Activated CD4-positive, alpha-beta T cell treated with anti-CD3 and anti-CD28 coated beads, Interleukin-10, Interleukin-2, amounts not matched to agents 100 ng/mL and 50 ng/mL, durations not matched to agents 16 hours and 8 hours (primary cell): ENCODE data around the gene NLGN1.
"Not testable (repeated sequence)": the region's sequence is repeated elsewhere in the genome, so short reads cannot be mapped to it uniquely, and the experiment has no call there.

ENCODE experiments used
- DNase-seq: peaks from one replicate; pipeline ENCODE4 v3.0.0-alpha.2; 2020

NLGN1 gene

DNA sequence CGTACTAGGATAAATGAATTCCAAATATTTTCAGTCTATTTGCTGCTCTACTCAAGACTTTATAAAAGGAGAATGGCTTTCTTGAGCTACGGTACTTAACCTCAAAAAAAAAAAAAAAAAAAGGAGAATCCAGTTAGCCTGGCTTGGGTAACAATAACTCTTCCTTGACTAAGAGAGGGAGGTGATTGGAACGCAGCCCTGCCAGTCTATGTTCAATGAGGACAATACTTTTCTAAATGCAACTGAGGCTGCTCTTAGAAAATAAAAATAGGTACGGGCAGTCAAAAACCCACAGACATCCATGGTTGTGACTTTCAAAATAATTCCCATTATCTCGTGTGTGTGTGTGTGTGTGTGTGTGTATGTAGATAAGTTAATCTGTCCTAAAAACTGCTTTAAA is 799.9 kb downstream of the NLGN1 start:
- DNase-seq = no peak

DNA sequence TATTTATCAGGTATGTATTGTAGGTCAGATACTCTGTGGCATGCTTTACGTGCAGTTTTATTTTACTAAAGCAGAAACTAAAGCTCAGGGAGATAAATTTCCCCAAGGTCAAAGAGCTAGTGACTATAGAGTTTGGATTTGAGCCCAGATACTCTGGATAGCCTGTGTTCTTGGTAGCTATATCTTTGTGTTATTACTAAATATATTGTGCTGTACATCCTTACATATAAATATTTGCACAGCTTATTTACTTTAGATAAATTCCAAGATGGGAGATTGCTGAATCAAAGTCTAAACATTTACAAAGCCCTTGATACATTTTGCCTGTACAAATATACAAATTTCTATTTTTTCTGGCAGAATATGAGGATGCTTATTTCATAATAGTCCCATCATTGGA is 800.7 kb downstream of the NLGN1 start:
- DNase-seq = no peak

DNA sequence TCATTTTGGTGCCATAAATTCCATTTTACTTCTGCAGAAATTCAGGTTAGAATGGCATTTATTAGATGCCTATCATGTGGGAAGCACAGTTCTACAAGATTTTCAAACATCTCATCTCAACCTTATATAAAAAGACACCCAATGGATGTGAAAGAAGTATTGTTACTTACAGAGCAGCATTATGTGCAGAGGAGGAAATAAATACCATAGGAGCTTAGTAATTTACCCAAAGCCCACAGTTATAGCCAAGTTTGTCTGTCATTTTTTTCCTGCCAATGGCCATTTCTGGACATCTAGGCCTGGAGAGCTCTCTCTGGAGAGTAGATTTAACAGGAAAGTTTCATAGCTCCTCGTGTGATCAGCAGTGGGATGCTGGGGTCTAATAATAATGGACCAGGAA is 802.2 kb downstream of the NLGN1 start:
- DNase-seq = no peak

DNA sequence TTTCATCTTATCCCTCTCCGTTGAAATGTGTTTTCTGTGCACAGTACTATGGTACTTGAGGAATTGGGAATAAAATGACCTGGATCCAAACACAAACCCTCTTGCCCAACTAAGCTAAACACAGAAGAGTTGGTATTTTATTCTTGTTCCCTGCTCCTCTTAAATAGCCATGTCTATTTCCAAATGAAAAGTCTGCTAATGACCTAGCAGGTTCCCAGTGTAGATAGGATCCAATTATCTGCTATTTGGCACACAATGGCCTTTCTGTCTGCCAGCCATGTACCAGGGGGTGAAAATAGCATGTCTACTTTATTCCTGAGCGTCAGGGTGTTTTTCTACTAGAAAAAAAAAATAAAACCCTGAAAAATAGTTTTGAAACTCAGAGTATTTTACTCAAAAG is 804.6 kb downstream of the NLGN1 start:
- DNase-seq = no peak

DNA sequence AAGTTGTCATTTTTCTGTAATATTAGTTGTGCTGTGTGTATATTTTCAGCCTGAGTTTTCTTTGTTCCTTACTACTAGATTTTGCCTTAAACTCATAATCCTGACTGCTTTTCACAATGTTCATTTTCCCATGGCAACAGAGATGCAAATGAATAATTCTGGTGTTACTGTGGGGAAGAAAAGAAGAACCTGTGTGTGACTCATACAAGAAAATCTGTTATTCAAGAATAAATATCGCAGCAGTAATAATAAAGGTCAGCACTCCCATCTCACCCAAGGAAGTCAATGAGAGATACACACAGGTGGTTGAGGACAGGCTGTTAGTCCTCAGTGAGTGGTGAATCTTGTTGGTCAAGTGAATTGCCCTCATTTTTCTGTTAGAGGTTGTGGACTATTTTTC is 805.0 kb downstream of the NLGN1 start:
- DNase-seq = no peak

DNA sequence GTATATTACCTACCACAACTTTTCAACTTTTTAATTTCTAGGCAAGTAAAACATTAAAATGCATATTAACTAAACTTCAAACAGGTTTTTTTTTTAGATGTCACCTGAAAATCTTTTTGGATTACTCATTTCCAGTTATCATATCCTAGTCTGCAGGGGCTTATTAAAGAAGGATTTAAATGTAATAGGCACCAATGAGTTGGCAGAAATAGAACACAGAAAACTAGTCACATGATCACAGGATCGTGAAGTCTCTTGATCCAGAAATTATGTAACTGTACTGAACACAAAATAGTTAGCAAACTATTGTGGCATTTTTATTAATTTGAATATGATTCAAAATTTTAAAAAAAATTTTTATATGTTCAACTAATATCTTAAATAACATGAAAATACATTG is 807.2 kb downstream of the NLGN1 start:
- no peak for DNase-seq

DNA sequence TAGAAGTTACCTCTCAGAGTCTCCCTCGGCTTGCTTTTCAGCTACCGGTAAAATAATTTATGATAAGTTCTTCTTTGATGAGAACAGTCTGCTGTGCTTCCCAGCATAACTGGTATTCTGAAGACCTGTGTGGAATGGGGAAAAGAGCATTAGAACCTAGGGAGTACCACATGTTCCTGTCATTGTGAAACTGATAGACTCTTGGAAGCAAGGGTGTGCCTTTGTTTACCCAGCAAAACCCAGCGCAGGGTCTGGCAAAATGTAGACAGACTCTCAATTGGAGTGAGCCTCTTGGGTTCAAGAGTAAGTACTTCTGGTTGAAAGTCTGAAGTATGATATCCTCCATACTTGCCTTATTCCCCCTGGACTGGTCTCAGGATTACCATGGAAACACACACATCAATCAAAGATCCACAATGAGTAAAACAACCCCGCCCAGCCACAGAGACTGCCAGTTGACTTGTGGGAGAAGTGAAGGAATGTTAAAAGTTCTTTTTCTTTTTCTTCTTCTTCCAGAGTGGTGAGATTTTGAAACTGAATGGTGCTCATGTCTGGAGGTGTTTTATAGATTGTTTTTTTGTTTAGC is 809.2 kb downstream of the NLGN1 start:
- DNase-seq = no peak

DNA sequence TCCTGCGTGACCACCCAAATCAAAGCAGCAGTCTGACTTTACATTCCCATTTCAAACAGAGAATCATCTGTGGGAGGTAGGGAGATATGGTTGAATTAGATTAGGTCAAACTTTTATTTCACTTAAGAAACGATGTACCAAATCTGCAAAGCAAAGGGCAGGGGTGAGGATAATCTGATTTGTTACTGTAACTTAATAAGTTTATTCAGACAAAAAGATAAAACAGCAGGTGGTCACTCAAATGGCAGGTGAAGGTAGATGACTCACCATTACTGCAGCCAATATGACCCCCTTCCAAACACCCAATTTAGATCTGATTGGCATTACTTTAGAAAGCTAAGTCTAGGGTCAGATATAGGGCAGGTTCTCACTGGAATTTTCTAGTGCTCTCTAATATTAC is 810.6 kb downstream of the NLGN1 start:
- no peak for DNase-seq

DNA sequence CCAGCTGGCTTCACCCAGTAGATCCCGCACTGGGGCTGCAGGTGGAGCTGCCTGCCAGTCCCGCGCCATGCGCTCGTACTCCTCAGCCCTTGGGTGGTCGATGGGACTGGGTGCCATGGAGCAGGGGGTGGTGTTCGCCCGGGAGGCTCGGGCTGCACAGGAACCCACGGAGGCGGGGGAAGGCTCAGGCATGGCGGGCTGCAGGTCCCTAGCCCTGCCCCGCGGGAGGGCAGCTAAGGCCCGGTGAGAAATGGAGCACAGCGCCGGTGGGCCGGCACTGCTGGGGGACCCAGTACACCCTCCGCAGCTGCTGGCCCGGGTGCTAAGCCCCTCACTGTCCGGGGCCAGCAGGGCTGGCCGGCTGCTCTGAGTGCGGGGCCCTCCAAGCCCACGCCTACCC is 814.4 kb downstream of the NLGN1 start:
- not testable (repeated sequence) for DNase-seq

DNA sequence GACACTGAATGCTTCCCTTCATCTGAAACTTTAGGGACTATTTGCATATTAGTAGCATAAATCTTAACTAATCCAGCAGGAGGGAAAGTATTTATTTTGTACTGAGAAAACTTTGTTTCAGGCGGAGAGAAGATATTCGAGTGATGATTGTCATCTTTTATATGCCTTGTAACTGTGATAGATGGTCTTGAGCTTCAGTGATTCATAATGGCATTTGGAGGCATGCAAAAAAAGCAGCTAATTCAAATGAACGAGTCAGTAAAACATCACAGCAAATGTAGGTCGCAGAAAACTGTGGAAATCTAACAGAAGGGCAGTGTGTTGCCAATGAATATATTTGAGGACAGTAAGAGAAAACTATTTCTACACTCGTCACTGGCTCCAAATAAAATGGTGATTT is 817.9 kb downstream of the NLGN1 start:
- no peak for DNase-seq

DNA sequence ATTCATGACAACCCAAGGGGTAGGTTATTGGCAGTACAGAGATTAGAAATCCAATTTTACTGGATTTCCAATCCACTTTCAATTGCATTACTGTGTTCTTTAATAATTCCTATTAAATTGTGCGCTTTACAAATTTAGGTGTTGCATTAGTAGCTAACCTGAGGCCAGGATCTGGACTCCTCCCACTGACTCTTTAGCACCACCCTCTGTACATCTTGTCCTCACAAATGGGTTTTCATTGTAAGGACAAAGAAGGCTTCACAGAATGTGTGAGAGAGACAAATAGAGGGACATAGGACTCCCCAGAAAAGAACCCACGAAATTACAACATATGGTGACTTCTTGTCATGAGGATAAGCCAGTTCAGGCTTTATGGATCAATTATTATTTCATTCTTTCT is 818.5 kb downstream of the NLGN1 start:
- no peak for DNase-seq

DNA sequence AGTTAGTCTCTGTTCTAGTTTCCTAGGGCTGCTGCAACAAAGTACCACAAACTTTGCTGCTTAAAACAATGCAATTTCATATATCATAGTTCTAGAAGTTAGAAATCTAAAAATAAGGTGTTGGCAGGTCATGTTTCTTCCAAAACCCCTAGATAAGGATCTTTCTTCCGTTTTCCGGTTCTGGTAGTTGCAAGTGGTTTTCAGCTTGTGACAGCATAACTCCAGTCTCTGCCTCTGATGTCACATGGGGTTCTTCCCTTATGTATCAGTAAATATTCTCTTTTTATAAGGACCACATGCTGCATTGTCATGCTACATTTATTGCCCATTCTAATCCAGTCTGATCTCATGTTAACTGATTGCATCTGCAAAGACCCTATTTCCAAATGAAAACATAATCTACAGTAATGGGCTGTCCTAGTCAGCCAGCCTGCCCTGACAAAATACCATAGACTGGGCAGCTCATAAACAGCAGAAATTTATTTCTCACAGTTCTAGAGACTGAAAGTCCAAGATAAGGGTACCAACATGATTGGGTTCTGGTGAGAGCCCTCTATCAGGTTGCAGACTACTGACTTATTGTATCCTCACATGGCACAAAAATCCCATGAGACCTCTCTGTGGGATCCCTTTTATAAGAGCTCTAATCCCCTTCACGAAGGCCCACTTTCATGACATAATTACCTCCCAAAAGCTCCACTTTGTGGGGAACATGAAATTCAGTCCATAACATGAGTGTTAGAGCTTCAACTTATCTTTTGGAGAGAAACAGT is 819.6 kb downstream of the NLGN1 start:
- no peak for DNase-seq

DNA sequence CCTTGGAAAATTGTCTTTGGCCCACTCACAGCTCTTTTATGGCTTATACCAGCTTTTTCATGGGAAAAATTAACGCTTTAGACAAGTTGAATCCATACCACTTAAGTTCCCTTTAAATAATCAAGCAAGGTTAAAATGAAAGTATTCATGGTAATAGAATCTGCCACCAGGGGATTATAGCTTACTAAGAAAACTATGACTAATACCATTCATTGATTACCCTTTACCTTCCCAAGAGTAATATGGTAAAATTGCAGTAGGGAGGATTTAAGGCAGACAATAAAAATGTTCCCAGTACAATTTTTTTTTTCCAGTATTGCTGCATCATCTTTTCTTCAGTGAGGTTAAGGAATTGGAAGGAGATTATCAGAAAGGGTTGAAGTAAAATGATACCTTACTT is 820.5 kb downstream of the NLGN1 start:
- DNase-seq = no peak

DNA sequence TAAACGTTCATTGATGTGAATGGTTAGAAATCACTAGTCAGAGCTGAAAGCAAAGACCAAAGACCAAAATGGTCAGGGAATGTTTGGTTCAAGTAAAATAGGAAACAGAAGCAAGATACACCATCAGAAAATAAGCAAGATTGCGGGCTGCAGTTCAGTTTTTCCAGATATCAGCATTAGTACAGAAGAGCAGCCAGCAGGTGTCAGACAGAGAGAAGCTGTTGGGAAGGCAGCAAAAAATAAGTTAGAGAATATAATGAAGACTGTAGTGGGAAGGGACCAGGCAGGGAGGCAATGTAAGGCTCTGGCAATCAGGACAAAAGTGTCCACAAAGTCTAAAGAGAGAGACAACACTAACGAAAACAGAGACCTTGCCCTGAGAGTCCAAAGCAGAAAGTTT is 822.2 kb downstream of the NLGN1 start:
- no peak for DNase-seq

DNA sequence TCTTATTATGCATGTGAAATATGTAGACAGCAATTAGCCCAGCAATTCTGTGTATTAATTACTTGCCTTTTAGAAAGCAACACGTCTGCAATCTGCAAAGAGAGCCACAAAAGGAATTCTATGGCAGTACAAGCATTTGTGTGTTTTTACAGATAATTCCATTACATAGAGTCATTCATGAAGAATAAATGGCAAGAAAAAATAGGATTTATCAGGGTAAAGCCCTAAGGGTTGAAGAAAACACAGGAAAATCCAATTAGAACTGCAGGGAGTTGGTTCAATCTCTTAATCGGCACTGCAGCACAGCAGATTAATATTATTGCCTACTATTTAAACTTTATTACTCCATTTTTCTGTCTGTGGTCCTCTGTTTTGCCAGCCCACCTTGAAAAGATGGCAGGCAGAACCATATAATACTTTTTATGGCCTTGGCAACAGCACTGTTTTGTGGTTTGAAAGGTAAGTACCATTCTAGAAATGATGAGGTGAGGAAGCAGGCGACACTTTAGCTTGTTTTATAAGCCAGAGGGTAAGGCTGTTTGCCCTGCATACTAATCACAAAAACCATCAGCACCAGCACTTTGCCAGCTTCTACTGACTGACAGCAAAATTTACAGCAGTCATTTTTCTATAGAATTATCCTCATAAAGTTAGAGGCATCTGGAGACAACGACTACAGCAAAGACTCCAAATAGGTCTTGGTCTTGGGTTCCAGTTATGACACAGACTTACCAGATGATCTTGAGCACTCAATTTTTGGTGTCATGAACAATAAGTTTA is 823.4 kb downstream of the NLGN1 start:
- DNase-seq = no peak

DNA sequence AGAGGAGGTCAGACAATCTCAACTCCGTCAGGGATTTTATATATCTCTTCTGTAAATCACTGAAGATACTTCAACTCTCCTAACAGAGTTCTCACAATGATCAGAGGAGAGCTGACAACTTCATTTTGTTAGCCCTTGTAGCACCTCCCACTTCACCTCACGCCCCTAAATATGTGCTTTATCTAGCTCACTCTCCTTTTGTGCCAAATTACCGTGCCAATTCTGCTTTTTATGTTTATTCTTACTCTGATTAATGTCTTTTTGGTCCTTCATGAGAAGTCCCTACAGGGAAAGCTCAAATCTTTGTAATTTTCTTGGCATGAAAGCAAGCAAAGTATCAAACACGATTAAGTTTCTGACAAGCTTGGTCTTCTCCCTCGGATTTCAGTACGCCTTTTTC is 825.5 kb downstream of the NLGN1 start:
- no peak for DNase-seq

DNA sequence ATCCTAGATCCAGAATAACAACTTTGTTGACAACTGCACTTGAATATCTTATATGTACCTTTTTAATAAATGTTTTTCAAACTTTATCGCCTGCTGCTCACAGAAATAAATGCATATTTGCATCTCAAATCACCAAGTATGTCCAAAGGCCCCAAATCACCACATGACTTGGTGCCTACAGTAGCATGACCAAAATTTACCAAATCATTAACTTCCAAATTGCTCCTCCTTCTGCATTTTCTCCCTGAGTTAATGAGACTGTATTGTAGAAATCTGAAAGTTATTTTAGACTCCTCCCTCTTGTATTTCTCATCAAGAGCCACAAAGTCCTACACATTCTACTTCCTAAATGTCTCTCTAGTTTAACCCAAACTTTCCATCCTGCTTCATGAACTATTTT is 826.1 kb downstream of the NLGN1 start:
- no peak for DNase-seq

DNA sequence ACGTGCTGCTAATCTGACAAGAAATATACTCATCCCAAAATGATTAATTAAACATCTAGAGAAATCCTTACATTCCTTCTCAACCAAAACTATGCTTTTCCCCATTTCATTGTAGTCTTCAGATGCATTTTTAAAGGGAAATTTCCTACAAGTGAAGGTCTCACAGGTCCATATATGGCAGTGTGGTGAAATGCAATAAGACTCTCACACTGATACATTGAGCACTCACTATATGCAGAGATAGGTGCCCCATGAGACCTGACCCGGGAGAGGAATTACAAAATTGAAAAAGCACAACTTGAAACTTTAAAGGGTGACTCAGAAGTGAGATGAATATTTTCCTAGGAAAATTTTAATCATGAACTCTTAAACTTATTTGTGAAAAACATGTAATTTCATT is 832.4 kb downstream of the NLGN1 start:
- no peak for DNase-seq

DNA sequence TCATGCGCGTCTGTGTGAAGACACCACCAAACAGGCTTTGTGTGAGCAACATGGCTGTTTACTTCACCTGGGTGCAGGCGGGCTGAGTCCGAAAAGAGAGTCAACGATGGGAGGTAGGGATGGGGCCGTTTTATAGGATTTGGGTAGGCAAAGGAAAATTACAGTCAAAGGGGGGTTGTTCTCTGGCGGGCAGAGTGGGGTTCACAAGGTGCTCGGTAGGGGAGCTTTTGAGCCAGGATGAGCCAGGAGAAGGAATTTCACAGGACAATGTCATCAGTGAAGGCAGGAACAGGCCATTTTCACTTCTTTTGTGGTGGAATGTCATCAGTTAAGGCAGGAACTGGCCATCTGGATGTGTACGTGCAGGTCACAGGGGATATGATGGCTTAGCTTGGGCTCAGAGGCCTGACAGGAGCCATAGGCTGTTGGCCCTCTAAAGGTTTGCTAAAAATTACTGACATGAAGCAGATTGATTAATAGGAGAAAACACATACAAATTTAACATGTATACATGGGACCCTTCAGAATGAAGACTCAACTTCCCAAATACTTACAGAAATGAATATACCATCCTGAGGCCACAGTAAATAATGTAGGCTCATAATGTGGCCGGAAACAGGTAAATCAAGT is 834.6 kb downstream of the NLGN1 start:
- not testable (repeated sequence) for DNase-seq

DNA sequence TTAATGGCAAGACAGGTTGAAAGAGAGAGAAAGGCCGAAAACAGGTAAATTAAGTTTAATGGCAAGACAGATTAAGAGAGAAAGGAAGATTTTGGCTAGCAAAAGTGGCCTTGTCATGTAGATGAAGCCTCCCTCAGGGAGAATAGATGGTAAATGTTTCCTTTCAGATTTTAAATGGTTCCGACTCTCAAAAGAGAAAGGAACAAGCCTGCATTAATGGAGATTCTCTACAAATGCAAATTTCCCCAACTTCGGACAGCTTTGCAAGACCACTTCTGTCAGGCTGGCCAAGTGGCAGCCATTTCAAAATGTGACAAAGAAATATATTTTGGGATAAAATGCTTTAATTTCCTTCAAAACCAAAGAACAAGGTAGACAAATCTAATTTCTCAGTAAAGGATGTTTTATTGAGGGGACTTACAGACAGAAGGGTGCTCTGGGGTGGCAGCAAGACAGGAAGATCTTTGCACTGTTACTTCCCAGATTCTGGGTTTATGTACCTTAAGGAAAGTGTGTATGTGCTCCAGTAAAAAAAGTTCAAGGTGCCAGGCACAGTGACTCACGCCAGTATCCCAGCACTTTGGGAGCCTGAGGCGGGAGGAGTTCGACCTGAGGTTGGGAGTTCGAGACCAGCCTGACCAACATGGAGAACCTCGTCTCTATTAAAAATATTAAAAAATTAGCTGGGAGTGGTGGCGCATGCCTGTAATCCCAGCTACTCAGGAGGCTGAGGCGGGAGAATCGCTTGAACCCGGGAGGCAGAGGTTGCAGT is 835.3 kb downstream of the NLGN1 start:
- no peak for DNase-seq

DNA sequence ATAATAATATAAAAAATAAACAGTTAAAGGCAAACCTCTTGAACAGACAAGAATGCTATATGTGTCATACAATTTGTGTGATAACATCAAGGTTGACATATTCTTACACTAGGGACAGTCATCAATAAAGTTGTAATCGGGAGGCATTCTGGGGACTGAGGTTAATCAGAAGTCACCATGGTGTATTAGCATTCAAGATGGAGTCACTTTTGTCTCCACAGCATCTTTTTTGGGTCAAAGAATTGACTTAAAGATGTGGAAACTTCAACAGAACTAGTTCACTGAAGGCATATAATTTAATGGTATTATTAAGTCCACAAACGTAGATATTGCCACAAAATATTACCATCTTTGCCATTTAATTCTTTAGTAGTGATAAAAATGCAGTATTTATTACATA is 836.0 kb downstream of the NLGN1 start:
- DNase-seq = no peak

DNA sequence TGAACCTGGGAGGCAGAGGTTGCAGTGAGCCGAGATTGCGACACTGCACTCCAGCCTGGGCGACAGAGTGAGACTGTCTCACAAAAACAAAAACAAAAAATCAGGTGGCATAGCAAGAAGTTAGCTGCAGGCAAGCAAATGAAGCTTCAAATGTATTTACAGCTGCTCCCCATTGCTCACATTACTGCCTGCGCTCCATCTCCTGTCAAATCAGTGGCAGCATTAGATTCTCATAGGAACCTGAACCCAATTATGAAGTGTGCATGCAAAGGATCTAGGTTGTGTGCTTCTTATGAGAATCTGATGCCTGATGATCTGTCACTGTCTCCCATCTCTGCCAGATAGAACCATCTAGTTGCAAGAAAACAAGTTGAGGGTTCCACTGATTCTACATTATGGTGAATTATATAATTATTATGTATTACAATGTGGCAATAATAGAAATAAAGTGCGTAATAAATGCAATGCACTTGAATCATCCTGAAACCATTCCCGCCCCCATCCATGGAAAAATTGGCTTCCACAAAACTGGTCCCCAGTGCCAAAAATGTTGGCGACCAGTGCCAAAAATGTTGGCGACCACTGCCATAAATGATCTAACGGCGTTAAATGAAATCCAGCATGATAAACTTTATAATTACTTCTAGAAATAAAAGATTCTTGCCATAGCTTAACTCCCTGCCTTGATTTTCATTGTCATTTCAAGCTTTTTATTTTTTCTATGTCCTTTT is 844.9 kb downstream of the NLGN1 start:
- no peak for DNase-seq
